Esophagus (tissue), 2 donors: ENCODE measurements around the gene PMP22. TPM values are rescaled to one million over a fixed set of nuclear protein-coding genes. Genes with fewer than 3 reads are reported as not detected.

ENCODE experiments used
- H3K27ac ChIP-seq, 2 donors: one replicate each; pipeline ENCODE4 v1.5.1; 2013; ENCODE audit warnings: low read depth in 2 of 2, mild to moderate bottlenecking in 2 of 2, inconsistent platforms in 1 of 2, low read length in 1 of 2, moderate library complexity in 1 of 2
- H3K27me3 ChIP-seq, 2 donors: one replicate each; pipeline ENCODE4 v1.6.1; 2013; ENCODE audit warnings: low read length in 2 of 2, control low read depth in 1 of 2, mild to moderate bottlenecking in 1 of 2; ENCODE audit not compliant: insufficient read depth in 2 of 2, control insufficient read depth in 1 of 2
- H3K36me3 ChIP-seq, 2 donors: one replicate each; pipeline ENCODE4 v1.6.1; 2013; ENCODE audit warnings: low read length in 1 of 2; ENCODE audit not compliant: control insufficient read depth in 2 of 2, insufficient read depth in 2 of 2
- H3K4me1 ChIP-seq, 2 donors: one replicate each; pipeline ENCODE4 v1.6.1; 2013; ENCODE audit warnings: low read length in 1 of 2; ENCODE audit not compliant: control insufficient read depth in 2 of 2, insufficient read depth in 2 of 2
- H3K4me3 ChIP-seq, 2 donors: one replicate each; pipeline ENCODE4 v1.5.1; 2013; ENCODE audit warnings: low read length in 2 of 2, mild to moderate bottlenecking in 2 of 2, low read depth in 1 of 2, moderate library complexity in 1 of 2
- H3K9me3 ChIP-seq, 2 donors: one replicate each; pipeline ENCODE4 v1.6.1; 2013; ENCODE audit warnings: mild to moderate bottlenecking in 2 of 2, low read depth in 1 of 2, low read length in 1 of 2, moderate library complexity in 1 of 2; ENCODE audit not compliant: control insufficient read depth in 2 of 2, insufficient read depth in 1 of 2
- WGBS, 2 donors: extraction: QIAGEN DNeasy Blood & Tissue Kit; methylation state at CpG; one replicate each; pipeline ENCODE4 v1.1.7; 2013; 5-methylcytosine and 5-hydroxymethylcytosine counted together
- polyA plus RNA-seq, 2 donors: library from polyadenylated mRNA; stranded (reverse); fragments of 200-250 nt; gene quantifications; one replicate each; pipeline ENCODE4 v1.2.3, GENCODE V29; 2013
- donor health status: healthy with polysubstance abuse.
- donor health status: Bipolar disorder and iron deficiency.

PMP22 gene
- polyA plus RNA-seq, 2 donors = 5.7 to 21.2 TPM

DNA sequence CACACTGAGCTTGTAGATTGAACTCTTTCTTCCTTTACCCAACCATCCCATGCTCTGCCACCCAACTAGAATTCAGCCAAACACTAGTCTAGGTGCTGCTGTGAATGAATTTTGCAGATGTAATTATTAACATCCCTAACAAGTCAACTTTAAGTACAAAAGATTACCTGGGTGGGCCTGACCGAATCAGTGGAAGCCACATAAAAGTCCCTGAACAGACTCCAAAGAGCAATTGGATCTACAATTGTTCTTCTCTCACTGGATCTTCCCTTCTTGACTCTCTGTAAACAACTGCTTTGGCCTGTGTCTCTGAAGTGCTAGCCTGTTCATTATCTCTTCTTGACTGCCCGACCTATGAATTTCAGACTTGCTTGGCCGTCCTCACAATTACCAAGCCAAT is 67.9 kb downstream of the PMP22 start:
- no peaks in the 10 kb centered on the region for H3K4me1 ChIP-seq
- H3K27ac ChIP-seq = no peak overlapping the region
- H3K27me3 ChIP-seq = no peaks in the 10 kb centered on the region
- no peaks in the 10 kb centered on the region for H3K36me3 ChIP-seq
- 89 to 93% methylated on average over 3 of the region's 3 CpGs for WGBS, 2 donors
- no peaks in the 10 kb centered on the region for H3K9me3 ChIP-seq
- H3K4me3 ChIP-seq = no peak overlapping the region

DNA sequence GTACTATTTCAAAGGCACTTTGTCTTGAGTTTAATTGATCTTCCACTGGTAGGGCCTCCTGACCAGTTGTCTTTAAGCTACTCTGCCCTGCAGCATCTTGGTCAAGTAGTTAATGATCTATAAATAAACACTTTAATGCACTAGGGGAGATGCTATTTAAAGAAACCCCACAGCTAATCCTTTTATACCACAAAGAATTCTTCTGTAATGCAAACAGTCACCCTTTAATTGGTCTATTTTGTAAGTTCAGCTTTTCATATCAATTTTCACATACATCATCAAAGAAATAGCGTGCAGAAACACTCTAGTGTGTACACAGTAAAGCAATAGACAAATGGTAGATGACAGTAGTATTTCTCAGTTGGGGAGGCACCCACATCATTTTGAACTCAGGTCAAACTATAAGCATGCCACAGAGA is 70.3 kb downstream of the PMP22 start:
- no peaks in the 10 kb centered on the region for H3K9me3 ChIP-seq
- no peak overlapping the region for H3K4me3 ChIP-seq
- no peak overlapping the region for H3K27ac ChIP-seq
- no peaks in the 10 kb centered on the region for H3K27me3 ChIP-seq
- H3K36me3 ChIP-seq = no peaks in the 10 kb centered on the region
- WGBS, 2 donors = 50 to 64% methylated on average over 1 of the region's 1 CpG
- no peaks in the 10 kb centered on the region for H3K4me1 ChIP-seq

DNA sequence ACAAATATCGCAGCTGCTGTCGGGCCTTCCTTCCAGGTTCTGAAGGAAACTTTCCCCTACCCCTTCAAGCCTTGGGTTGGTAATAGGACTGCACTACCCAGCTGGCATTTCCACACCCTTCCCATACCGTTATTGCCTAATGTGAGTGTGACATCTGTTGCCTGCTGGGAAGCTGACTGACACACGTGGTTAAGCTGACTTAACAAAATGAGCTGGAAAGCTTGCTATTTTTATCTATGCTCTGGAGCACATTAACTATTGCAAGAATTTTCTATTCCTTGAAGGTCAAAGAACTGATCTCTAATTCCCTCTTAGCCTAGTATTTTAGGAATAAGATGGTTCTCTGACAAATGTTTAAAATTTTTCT is 79.5 kb downstream of the PMP22 start:
- H3K4me1 ChIP-seq = no peaks in the 10 kb centered on the region
- no peaks in the 10 kb centered on the region for H3K27me3 ChIP-seq
- H3K36me3 ChIP-seq = no peaks in the 10 kb centered on the region
- WGBS, 2 donors = 19 to 23% methylated on average over 4 of the region's 4 CpGs
- no peak overlapping the region for H3K27ac ChIP-seq
- H3K9me3 ChIP-seq = no peaks in the 10 kb centered on the region
- H3K4me3 ChIP-seq = no peak overlapping the region

DNA sequence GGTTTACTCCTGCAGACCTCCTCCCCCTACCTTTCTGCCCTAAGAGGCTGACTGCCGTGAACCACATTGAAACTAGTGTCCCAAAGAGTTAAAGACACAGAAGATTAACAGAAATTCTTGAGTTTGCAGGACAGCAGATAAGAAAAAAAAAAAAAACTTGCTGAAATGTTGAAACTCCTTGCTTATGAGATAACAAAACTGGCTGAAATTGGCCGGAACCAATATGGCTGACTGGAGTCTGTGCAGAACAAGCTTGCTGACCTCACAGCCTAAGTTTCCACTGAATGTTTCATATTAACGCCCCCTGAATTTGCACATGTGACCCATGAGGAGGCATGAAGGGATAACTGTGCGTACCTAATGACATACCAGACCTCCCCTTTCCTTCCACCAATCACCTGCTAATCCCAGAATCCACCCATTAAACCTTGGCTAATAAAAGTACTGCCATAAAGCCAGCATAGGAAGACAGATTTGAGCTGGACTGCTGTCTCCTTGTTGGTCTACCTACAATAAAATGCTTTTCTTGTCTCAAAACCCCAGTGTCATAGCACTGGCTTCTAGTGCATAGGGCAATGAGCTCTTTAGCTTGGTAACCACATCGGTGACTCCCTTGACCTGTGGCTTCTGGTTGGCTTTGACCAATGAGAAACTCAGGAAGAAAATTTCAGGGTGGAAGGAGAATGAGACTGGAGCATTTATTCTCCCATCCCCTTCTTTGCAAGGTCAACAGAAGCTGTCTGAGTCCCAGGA is 80.1 kb downstream of the PMP22 start:
- no peaks in the 10 kb centered on the region for H3K36me3 ChIP-seq
- no peaks in the 10 kb centered on the region for H3K27me3 ChIP-seq
- no peak overlapping the region for H3K27ac ChIP-seq
- H3K4me1 ChIP-seq = no peaks in the 10 kb centered on the region
- H3K4me3 ChIP-seq = no peak overlapping the region
- no peaks in the 10 kb centered on the region for H3K9me3 ChIP-seq
- WGBS, 2 donors = 85 to 91% methylated on average over 5 of the region's 5 CpGs

DNA sequence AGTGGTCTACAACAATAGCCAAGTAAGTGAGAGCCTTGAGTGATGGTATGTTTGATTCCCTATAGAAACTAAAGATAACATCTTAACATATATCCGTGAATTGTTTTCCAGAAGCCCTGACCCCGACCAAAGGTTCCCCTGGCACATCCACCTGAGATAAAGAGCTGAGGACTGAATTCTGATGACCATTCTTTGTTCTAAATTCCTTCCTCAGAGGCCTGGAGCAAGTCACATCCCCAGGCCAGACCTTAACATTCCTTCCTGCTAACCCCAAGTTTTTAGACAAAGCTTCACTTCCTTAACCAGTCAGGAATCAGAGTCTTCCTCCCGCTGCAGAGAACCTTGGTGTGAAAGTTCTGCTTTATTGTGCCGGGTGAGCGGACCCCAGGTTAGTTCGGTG is 83.3 kb downstream of the PMP22 start:
- H3K27ac ChIP-seq = no peak overlapping the region
- H3K27me3 ChIP-seq = no peaks in the 10 kb centered on the region
- no peaks in the 10 kb centered on the region for H3K9me3 ChIP-seq
- H3K4me1 ChIP-seq = no peaks in the 10 kb centered on the region
- H3K4me3 ChIP-seq = no peak overlapping the region
- no peaks in the 10 kb centered on the region for H3K36me3 ChIP-seq
- WGBS, 2 donors = 82 to 85% methylated on average over 6 of the region's 6 CpGs

DNA sequence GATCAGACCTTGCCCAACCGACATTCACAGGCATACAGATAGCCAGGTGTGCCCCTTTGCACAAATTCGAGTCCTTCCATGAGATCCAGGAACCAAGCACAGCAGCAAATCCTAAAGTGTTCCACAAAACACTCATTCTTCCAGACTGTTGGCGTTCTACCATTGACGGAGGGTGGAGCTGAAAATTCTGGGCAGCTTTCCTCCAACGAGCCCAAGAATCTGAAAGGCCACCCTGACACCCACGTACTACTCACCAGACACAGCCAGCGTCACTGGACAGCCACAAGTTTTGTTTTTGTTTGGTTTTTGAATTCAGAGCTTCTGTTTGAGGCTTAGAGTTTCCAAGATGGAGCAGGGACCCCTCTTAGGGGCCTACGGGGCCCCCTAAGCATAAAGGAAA is 83.8 kb downstream of the PMP22 start:
- Histone ChIP-seq H3K4me1 (no peaks in the 10 kb centered on the region), H3K36me3 (no peaks in the 10 kb centered on the region), H3K27me3 (no peaks in the 10 kb centered on the region), H3K9me3 (no peaks in the 10 kb centered on the region), H3K27ac (no peak overlapping the region), H3K4me3 (no peak overlapping the region)
- WGBS, 2 donors = 81 to 89% methylated on average over 8 of the region's 8 CpGs

DNA sequence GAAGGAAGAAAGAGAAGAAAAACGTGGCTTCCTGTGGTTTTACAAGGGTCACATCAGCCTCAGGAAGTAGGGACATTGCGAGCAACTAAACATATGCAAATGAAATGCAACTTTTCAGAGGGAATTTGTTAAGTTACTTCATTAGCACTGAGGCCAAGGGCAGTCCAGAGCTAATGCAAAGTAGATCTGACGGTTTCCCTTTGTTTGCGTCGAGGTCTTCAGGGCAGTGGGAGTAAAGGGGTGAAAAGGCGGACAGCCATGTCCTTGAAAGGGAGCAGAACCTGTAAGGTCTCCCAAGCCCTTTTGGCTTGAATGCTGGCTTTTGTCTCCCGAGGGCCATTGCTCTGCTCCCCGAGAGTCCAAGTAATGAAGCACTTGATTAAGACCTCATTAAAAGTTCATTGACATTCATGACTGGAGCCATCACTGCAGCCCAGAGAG is 85.0 kb downstream of the PMP22 start:
- 70 to 80% methylated on average over 8 of the region's 8 CpGs for WGBS, 2 donors
- H3K9me3 ChIP-seq = no peaks in the 10 kb centered on the region

More for the DNA sequence above, 85.0 kb downstream of the PMP22 start:
- H3K4me1 ChIP-seq = no peaks in the 10 kb centered on the region
- H3K4me3 ChIP-seq = no peak overlapping the region
- no peak overlapping the region for H3K27ac ChIP-seq
- H3K27me3 ChIP-seq = no peaks in the 10 kb centered on the region
- no peaks in the 10 kb centered on the region for H3K36me3 ChIP-seq

Other genes starting within 250 kb of the PMP22 start
- under 1 TPM; 0.10 to 0.21 TPM for gene TEKT3, start 76.3 kb upstream of the PMP22 start, polyA plus RNA-seq
- gene CDRT4, start 202.3 kb upstream of the PMP22 start, polyA plus RNA-seq = 10 to 100 TPM in 1 of 2 donors, 1 to 10 TPM in 1; 2.8 to 11.3 TPM